HG02981 (cell line): Measurements from ENCODE around the gene PLCL1.

ENCODE experiments used
- ATAC-seq: cut with Tn5 transposase; IDR thresholded peaks from one replicate; pipeline ENCODE4 v1.9.1; 2021; ENCODE audit warnings: mild to moderate bottlenecking, moderate library complexity; ENCODE audit not compliant: unreplicated experiment

PLCL1 gene

GRCh38 chr2:198044777-198045176, 240.4 kb downstream of the PLCL1 start:
- ATAC-seq, result no peak

- no peak for ATAC-seq
Observed at GRCh38 chr2:198045227-198045626, 240.8 kb downstream of the PLCL1 start.

GRCh38 chr2:198052741-198053140, 248.3 kb downstream of the PLCL1 start:
- ATAC-seq, result no peak

- ATAC-seq, result no peak
Observed at GRCh38 chr2:198053148-198053547, 248.8 kb downstream of the PLCL1 start.

GRCh38 chr2:198053776-198054175, 249.4 kb downstream of the PLCL1 start:
- ATAC-seq, result no peak

- no peak for ATAC-seq
Observed at GRCh38 chr2:198054299-198054698, 249.9 kb downstream of the PLCL1 start.

GRCh38 chr2:198055716-198056115, 251.3 kb downstream of the PLCL1 start:
- ATAC-seq, result no peak

GRCh38 chr2:198056836-198057235, 252.4 kb downstream of the PLCL1 start:
- no peak for ATAC-seq

- ATAC-seq, result no peak
Observed at GRCh38 chr2:198059800-198060199, 255.4 kb downstream of the PLCL1 start.

- ATAC-seq, result no peak
Observed at GRCh38 chr2:198060277-198060676, 255.9 kb downstream of the PLCL1 start.

GRCh38 chr2:198062826-198063225, 258.4 kb downstream of the PLCL1 start:
- ATAC-seq, result no peak

GRCh38 chr2:198063242-198063641, 258.8 kb downstream of the PLCL1 start:
- ATAC-seq, result no peak

GRCh38 chr2:198065322-198065721, 260.9 kb downstream of the PLCL1 start:
- no peak for ATAC-seq

- ATAC-seq, result no peak
Observed at GRCh38 chr2:198066597-198066996, 262.2 kb downstream of the PLCL1 start.

GRCh38 chr2:198072655-198073054, 268.3 kb downstream of the PLCL1 start:
- no peak for ATAC-seq

- ATAC-seq, result no peak
Observed at GRCh38 chr2:198073253-198073652, 268.9 kb downstream of the PLCL1 start.

GRCh38 chr2:198077477-198077876, 273.1 kb downstream of the PLCL1 start:
- ATAC-seq, result no peak

GRCh38 chr2:198080879-198081765, 276.7 kb downstream of the PLCL1 start:
- ATAC-seq, result no peak

GRCh38 chr2:198084156-198084555, 279.8 kb downstream of the PLCL1 start:
- no peak for ATAC-seq

- no peak for ATAC-seq
Observed at GRCh38 chr2:198096002-198096401, 291.6 kb downstream of the PLCL1 start.

- ATAC-seq, result no peak
Observed at GRCh38 chr2:198096965-198097364, 292.6 kb downstream of the PLCL1 start.

- ATAC-seq, result no peak
Observed at GRCh38 chr2:198097630-198098029, 293.2 kb downstream of the PLCL1 start.

- ATAC-seq, result no peak
Observed at GRCh38 chr2:198098386-198098785, 294.0 kb downstream of the PLCL1 start.
